Measurements from ENCODE around the gene GLIPR2.

The GLIPR2 gene

GRCh38 chr9:36208521-36209253 is 72.2 kb downstream of the GLIPR2 start:
- peaks cover 83% of the 10 kb centered on the region for H3K79me2 ChIP-seq (ENCODE audit: low read length)
- no peaks in the 10 kb centered on the region for H3K27me3 ChIP-seq (ENCODE audit: low read depth, low read length)
- H3K9ac ChIP-seq (ENCODE audit: low read length), result no peak overlapping the region
- peaks cover 88% of the 10 kb centered on the region for H3K36me3 ChIP-seq (replicated peaks; ENCODE audit: low read depth, low read length)
- H4K20me1 ChIP-seq (ENCODE audit: insufficient read depth, low read length), result peaks cover 28% of the 10 kb centered on the region
- no peak overlapping the region for H3K4me3 ChIP-seq (ENCODE audit: low read length)
- no peak overlapping the region for H3K27ac ChIP-seq (ENCODE audit: low read length)
- no peaks in the 10 kb centered on the region for H3K9me3 ChIP-seq (ENCODE audit: insufficient read depth, low read length)
- H3K4me1 ChIP-seq (ENCODE audit: low read length), result no peaks in the 10 kb centered on the region
- no peak for TF ChIP-seq EZH2phosphoT487 (IDR thresholded peaks at IDR 0.05; ENCODE audit: low read depth)
- TF ChIP-seq CTCF (IDR thresholded peaks at IDR 0.05; ENCODE audit: low read depth, low read length), result no peak
- no peak overlapping the region for H3K4me2 ChIP-seq (ENCODE audit: low read length)
- no peak overlapping the region for H2AFZ ChIP-seq (ENCODE audit: low read depth, low read length)

GRCh38 chr9:36210722-36211121 is 74.2 kb downstream of the GLIPR2 start:
- Histone ChIP-seq H3K27me3 (ENCODE audit: low read depth, low read length) (no peaks in the 10 kb centered on the region), H3K4me3 (ENCODE audit: low read length) (no peak overlapping the region), H3K9ac (ENCODE audit: low read length) (no peak overlapping the region), H3K79me2 (ENCODE audit: low read length) (peaks cover 66% of the 10 kb centered on the region), H3K4me1 (ENCODE audit: low read length) (no peaks in the 10 kb centered on the region), H3K27ac (ENCODE audit: low read length) (no peak overlapping the region), H3K36me3 (replicated peaks; ENCODE audit: low read depth, low read length) (peaks cover 74% of the 10 kb centered on the region), H3K4me2 (ENCODE audit: low read length) (no peak overlapping the region), H2AFZ (ENCODE audit: low read depth, low read length) (no peak overlapping the region), H4K20me1 (ENCODE audit: insufficient read depth, low read length) (peaks cover 32% of the 10 kb centered on the region), H3K9me3 (ENCODE audit: insufficient read depth, low read length) (no peaks in the 10 kb centered on the region)
- no peak for TF ChIP-seq EZH2phosphoT487 (IDR thresholded peaks at IDR 0.05; ENCODE audit: low read depth)
- TF ChIP-seq CTCF (IDR thresholded peaks at IDR 0.05; ENCODE audit: low read depth, low read length), result no peak

GRCh38 chr9:36211510-36211909 is 75.0 kb downstream of the GLIPR2 start:
- H3K27ac ChIP-seq (ENCODE audit: low read length), result no peak overlapping the region
- peaks cover 59% of the 10 kb centered on the region for H3K79me2 ChIP-seq (ENCODE audit: low read length)
- peaks cover 68% of the 10 kb centered on the region for H3K36me3 ChIP-seq (replicated peaks; ENCODE audit: low read depth, low read length)
- no peak overlapping the region for H2AFZ ChIP-seq (ENCODE audit: low read depth, low read length)
- no peaks in the 10 kb centered on the region for H3K9me3 ChIP-seq (ENCODE audit: insufficient read depth, low read length)
- H4K20me1 ChIP-seq (ENCODE audit: insufficient read depth, low read length), result peaks cover 32% of the 10 kb centered on the region
- H3K4me2 ChIP-seq (ENCODE audit: low read length), result no peak overlapping the region
- H3K9ac ChIP-seq (ENCODE audit: low read length), result no peak overlapping the region
- no peaks in the 10 kb centered on the region for H3K4me1 ChIP-seq (ENCODE audit: low read length)
- H3K4me3 ChIP-seq (ENCODE audit: low read length), result no peak overlapping the region
- TF ChIP-seq CTCF (IDR thresholded peaks at IDR 0.05; ENCODE audit: low read depth, low read length) (no peak), EZH2phosphoT487 (IDR thresholded peaks at IDR 0.05; ENCODE audit: low read depth) (no peak)
- H3K27me3 ChIP-seq (ENCODE audit: low read depth, low read length), result no peaks in the 10 kb centered on the region

- Histone ChIP-seq H3K27me3 (ENCODE audit: low read depth, low read length) (no peaks in the 10 kb centered on the region), H3K4me3 (ENCODE audit: low read length) (no peak overlapping the region), H3K9ac (ENCODE audit: low read length) (no peak overlapping the region), H4K20me1 (ENCODE audit: insufficient read depth, low read length) (peaks cover 27% of the 10 kb centered on the region), H3K36me3 (replicated peaks; ENCODE audit: low read depth, low read length) (peaks cover 62% of the 10 kb centered on the region), H3K4me1 (ENCODE audit: low read length) (no peaks in the 10 kb centered on the region), H3K9me3 (ENCODE audit: insufficient read depth, low read length) (no peaks in the 10 kb centered on the region), H3K79me2 (ENCODE audit: low read length) (peaks cover 40% of the 10 kb centered on the region), H3K27ac (ENCODE audit: low read length) (no peak overlapping the region), H3K4me2 (ENCODE audit: low read length) (no peak overlapping the region), H2AFZ (ENCODE audit: low read depth, low read length) (no peak overlapping the region)
- no peak for TF ChIP-seq CTCF (IDR thresholded peaks at IDR 0.05; ENCODE audit: low read depth, low read length)
- TF ChIP-seq EZH2phosphoT487 (IDR thresholded peaks at IDR 0.05; ENCODE audit: low read depth), result no peak
These were observed 76.9 kb downstream of the GLIPR2 start for GRCh38 chr9:36213387-36213786.
